Measurements from ENCODE around the gene FARS2. TPM values are rescaled to one million over a fixed set of nuclear protein-coding genes. Genes with fewer than 3 reads are reported as not detected.
A peak's percentile ranks its signal among the peaks of the same experiment; 100 is the strongest.

FARS2 gene
- total and polyA plus RNA-seq, 4 experiments from 2014 or later: 15.6 to 48.4 (median 24.3) TPM

DNA sequence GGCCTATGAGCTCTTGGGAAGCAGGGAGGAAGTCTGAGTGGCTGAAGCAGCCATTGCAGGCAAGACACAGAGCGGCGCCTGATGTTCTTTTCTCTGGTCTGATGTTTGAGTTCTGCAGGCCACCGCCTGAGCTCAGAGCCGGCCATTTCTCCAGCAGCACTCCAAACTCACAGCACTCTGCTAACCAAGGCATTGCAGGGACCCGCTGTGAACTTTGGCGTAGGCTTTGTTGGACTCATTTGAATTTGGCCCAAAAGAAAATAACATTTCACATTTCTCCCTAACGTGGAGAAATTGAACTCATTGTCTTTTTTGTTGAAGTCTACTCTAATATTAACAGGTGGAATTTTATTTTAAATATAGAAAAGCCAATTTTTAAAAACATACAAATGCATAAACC is 336.1 kb downstream of the FARS2 start:
- ChIA-PET POLR2A (ENCODE audit: partially characterized antibody) (interaction anchor here (0.6 kb wide), 1 partner anchor 1814 kb away, joined by 3 read pairs; no protein-coding TSS in a partner anchor), CTCF (ENCODE audit: partially characterized antibody) (no interaction called here)
- Mint-ChIP-seq H3K9me3 (no peaks in the 10 kb centered on the region), H3K4me3 (no peak overlapping the region), H3K27ac (no peak overlapping the region), H3K36me3 (peaks cover 7 to 20% of the 10 kb centered on the region in 2 donors), H3K4me1 (peaks cover 0 to 2% (median 0%) of the 10 kb centered on the region in 4 donors), H3K27me3 (no peaks in the 10 kb centered on the region)
- Histone ChIP-seq H3K36me3 (ENCODE audit: insufficient read depth, low read length) (no peaks in the 10 kb centered on the region), H3K27me3 (ENCODE audit: insufficient read depth, low read length) (no peaks in the 10 kb centered on the region), H3K4me3 (ENCODE audit: low read length in 2 of 2) (no peak overlapping the region), H3K27ac (ENCODE audit: low read depth, low read length) (no peak overlapping the region), H3K9me3 (ENCODE audit: control insufficient read depth in 1 of 2, low read length in 2 of 2) (no peaks in the 10 kb centered on the region), H3K4me1 (ENCODE audit: insufficient read depth, low read length) (no peaks in the 10 kb centered on the region)
- intact Hi-C loops (cut with micrococcal nuclease): no loop called here
- no peak for DNase-seq

DNA sequence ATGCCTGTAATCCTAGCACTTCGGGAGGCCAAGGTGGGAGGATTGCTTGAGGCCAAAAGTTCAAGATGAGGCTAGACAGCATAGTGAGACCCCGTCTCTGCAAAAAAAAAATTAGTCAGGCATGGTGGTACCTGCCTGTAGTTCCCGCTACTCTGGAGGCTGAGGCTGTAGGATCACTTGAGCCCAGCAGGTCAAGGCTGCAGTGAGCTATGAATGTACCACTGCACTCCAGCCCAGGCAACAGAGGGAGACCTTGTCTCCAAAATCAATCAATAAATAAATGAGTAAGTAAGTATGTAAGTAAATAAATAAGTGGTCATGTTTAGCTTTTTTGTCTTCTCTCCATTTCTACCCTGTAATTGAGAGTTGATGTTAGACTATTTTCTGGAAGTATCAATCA is 336.8 kb downstream of the FARS2 start:
- H3K36me3 Mint-ChIP-seq: peaks cover 7 to 20% of the 10 kb centered on the region in 2 donors
- Histone ChIP-seq H3K27me3 (ENCODE audit: insufficient read depth, low read length) (no peaks in the 10 kb centered on the region), H3K4me1 (ENCODE audit: insufficient read depth, low read length) (no peaks in the 10 kb centered on the region), H3K9me3 (ENCODE audit: control insufficient read depth in 1 of 2, low read length in 2 of 2) (no peaks in the 10 kb centered on the region), H3K4me3 (ENCODE audit: low read length in 2 of 2) (no peak overlapping the region), H3K27ac (ENCODE audit: low read depth, low read length) (no peak overlapping the region), H3K36me3 (ENCODE audit: insufficient read depth, low read length) (no peaks in the 10 kb centered on the region)
- CTCF ChIA-PET (ENCODE audit: partially characterized antibody): no interaction called here
- H3K4me1 Mint-ChIP-seq: peaks cover 0 to 2% (median 0%) of the 10 kb centered on the region in 4 donors
- H3K9me3 Mint-ChIP-seq: no peaks in the 10 kb centered on the region
- POLR2A ChIA-PET (ENCODE audit: partially characterized antibody): no interaction called here
- no peak overlapping the region for H3K27ac Mint-ChIP-seq
- no peak overlapping the region for H3K4me3 Mint-ChIP-seq
- intact Hi-C loops (cut with micrococcal nuclease): no loop called here
- no peak for DNase-seq
- H3K27me3 Mint-ChIP-seq: no peaks in the 10 kb centered on the region

DNA sequence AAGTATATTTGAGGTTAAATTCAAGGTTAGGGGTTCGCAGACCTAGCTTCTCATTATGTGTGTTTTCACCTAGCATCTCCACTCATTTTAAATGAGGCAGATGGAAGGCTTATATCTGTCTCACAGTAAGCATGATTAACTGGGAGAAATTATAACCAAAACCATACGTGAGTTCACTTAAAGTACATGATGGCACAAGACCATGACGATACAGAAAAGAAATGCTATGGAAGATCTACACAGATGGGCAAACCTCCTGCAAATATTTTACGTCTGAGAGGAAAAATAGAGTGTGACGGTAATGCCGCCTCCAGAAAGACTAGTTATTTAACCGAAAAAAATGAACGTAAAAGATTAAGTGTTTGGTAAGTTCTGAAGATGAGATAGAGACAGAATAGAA is 337.8 kb downstream of the FARS2 start:
- H3K4me3 ChIP-seq (ENCODE audit: low read length in 2 of 2): no peak overlapping the region
- CTCF ChIA-PET (ENCODE audit: partially characterized antibody): no interaction called here
- H3K9me3 ChIP-seq (ENCODE audit: control insufficient read depth in 1 of 2, low read length in 2 of 2): no peaks in the 10 kb centered on the region
- Mint-ChIP-seq H3K4me3 (no peak overlapping the region), H3K27ac (no peak overlapping the region), H3K4me1 (peaks cover 0 to 2% (median 0%) of the 10 kb centered on the region in 4 donors), H3K9me3 (no peaks in the 10 kb centered on the region), H3K27me3 (no peaks in the 10 kb centered on the region), H3K36me3 (peaks cover 7 to 18% of the 10 kb centered on the region in 2 donors)
- no peaks in the 10 kb centered on the region for H3K27me3 ChIP-seq (ENCODE audit: insufficient read depth, low read length)
- DNase-seq: no peak
- POLR2A ChIA-PET (ENCODE audit: partially characterized antibody): no interaction called here
- H3K27ac ChIP-seq (ENCODE audit: low read depth, low read length): no peak overlapping the region
- no peaks in the 10 kb centered on the region for H3K4me1 ChIP-seq (ENCODE audit: insufficient read depth, low read length)
- intact Hi-C loops (cut with micrococcal nuclease): no loop called here
- H3K36me3 ChIP-seq (ENCODE audit: insufficient read depth, low read length): no peaks in the 10 kb centered on the region

DNA sequence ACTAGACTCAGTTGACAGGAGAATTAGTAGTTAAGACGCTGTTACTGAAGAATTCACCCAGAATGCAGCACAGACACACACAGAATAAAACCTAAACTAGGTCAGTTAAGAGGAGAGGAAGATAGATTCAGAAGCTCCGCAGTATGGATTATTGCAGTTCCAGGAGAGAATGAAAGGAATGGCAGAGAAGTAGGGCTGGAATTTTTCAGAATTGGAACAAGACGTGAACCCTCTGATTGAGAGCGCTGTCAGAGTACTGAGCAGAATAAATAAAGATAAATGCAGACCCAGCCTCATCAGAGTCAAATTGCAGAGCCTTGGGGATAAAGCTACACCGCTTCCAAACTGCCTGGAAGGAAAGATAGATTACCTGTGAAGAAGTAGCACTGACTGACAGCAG is 344.6 kb downstream of the FARS2 start:
- no peaks in the 10 kb centered on the region for H3K27me3 ChIP-seq (ENCODE audit: insufficient read depth, low read length)
- no peak for DNase-seq
- no peaks in the 10 kb centered on the region for H3K27me3 Mint-ChIP-seq
- no peaks in the 10 kb centered on the region for H3K9me3 ChIP-seq (ENCODE audit: control insufficient read depth in 1 of 2, low read length in 2 of 2)
- no peak overlapping the region for H3K4me3 ChIP-seq (ENCODE audit: low read length in 2 of 2)
- ChIA-PET CTCF (ENCODE audit: partially characterized antibody) (no interaction called here), POLR2A (ENCODE audit: partially characterized antibody) (no interaction called here)
- H3K36me3 Mint-ChIP-seq: peaks cover 2 to 16% of the 10 kb centered on the region in 2 donors
- no peak overlapping the region for H3K27ac Mint-ChIP-seq
- intact Hi-C loops (cut with micrococcal nuclease): no loop called here
- H3K9me3 Mint-ChIP-seq: no peaks in the 10 kb centered on the region
- peak overlapping the region in 1 of 8 donors; percentile 50 for H3K4me3 Mint-ChIP-seq
- H3K4me1 Mint-ChIP-seq: peaks cover 0 to 10% (median under 1%) of the 10 kb centered on the region in 4 donors
- no peaks in the 10 kb centered on the region for H3K4me1 ChIP-seq (ENCODE audit: insufficient read depth, low read length)
- no peak overlapping the region for H3K27ac ChIP-seq (ENCODE audit: low read depth, low read length)
- no peaks in the 10 kb centered on the region for H3K36me3 ChIP-seq (ENCODE audit: insufficient read depth, low read length)

DNA sequence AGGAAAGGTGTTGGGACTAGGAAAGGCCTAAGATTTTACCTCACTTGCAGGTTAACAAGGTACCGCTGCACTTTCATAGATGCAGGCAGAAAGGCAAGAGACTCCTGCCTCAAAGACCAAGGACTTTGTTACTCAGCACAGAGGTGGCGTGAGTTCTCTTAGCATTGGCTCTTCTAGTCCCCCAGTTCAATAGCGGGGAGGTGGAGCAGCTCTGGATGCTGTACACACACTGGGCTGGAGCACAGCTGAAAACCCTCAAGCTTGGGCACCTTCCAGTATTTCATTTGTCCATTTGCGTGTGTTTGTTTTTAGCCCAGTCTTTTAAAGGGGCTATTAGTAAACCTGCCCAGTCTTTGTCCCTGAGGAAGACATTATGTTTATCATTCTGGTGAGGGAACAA is 345.2 kb downstream of the FARS2 start:
- Histone ChIP-seq H3K9me3 (ENCODE audit: control insufficient read depth in 1 of 2, low read length in 2 of 2) (no peaks in the 10 kb centered on the region), H3K4me1 (ENCODE audit: insufficient read depth, low read length) (no peaks in the 10 kb centered on the region), H3K36me3 (ENCODE audit: insufficient read depth, low read length) (no peaks in the 10 kb centered on the region), H3K4me3 (ENCODE audit: low read length in 2 of 2) (no peak overlapping the region), H3K27ac (ENCODE audit: low read depth, low read length) (no peak overlapping the region), H3K27me3 (ENCODE audit: insufficient read depth, low read length) (no peaks in the 10 kb centered on the region)
- peaks cover 2 to 15% of the 10 kb centered on the region in 2 donors for H3K36me3 Mint-ChIP-seq
- peak overlapping the region in 2 of 7 donors; percentile 19 to 24 for H3K27ac Mint-ChIP-seq
- intact Hi-C loops (cut with micrococcal nuclease): no loop called here
- H3K4me3 Mint-ChIP-seq: no peak overlapping the region
- H3K27me3 Mint-ChIP-seq: no peaks in the 10 kb centered on the region
- POLR2A ChIA-PET (ENCODE audit: partially characterized antibody): no interaction called here
- CTCF ChIA-PET (ENCODE audit: partially characterized antibody): no interaction called here
- no peaks in the 10 kb centered on the region for H3K9me3 Mint-ChIP-seq
- H3K4me1 Mint-ChIP-seq: peaks cover 0 to 11% (median under 1%) of the 10 kb centered on the region in 4 donors
- DNase-seq: no peak

DNA sequence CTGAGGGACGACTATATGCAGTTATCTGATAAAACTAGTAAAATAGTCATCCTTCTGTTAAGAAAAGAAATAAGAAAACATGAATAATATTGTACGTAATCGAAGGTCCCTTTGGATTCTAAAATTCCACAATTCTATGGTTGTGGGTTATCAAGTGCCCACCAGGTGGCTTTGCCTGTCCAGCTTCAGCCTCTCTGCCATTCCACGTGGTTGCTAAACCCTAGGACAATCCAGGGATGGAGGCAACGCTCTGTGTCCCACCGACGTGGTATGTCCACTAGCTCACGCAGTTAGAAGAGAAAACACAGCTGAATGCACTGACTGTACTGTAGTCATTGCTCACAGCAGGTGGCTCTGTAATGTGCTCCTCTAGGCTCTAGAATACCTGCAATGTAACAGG is 349.3 kb downstream of the FARS2 start:
- DNase-seq: no peak
- no peak overlapping the region for H3K4me3 Mint-ChIP-seq
- no peak overlapping the region for H3K27ac Mint-ChIP-seq
- H3K9me3 Mint-ChIP-seq: no peaks in the 10 kb centered on the region
- ChIA-PET CTCF (ENCODE audit: partially characterized antibody) (no interaction called here), POLR2A (ENCODE audit: partially characterized antibody) (no interaction called here)
- H3K27me3 Mint-ChIP-seq: no peaks in the 10 kb centered on the region
- H3K4me1 Mint-ChIP-seq: peaks cover 0 to 11% (median 1%) of the 10 kb centered on the region in 4 donors
- Histone ChIP-seq H3K4me3 (ENCODE audit: low read length in 2 of 2) (no peak overlapping the region), H3K27me3 (ENCODE audit: insufficient read depth, low read length) (no peaks in the 10 kb centered on the region), H3K27ac (ENCODE audit: low read depth, low read length) (no peak overlapping the region), H3K36me3 (ENCODE audit: insufficient read depth, low read length) (no peaks in the 10 kb centered on the region), H3K9me3 (ENCODE audit: control insufficient read depth in 1 of 2, low read length in 2 of 2) (no peaks in the 10 kb centered on the region), H3K4me1 (ENCODE audit: insufficient read depth, low read length) (no peaks in the 10 kb centered on the region)
- H3K36me3 Mint-ChIP-seq: peaks cover 7 to 33% of the 10 kb centered on the region in 2 donors
- intact Hi-C loops (cut with micrococcal nuclease): no loop called here

DNA sequence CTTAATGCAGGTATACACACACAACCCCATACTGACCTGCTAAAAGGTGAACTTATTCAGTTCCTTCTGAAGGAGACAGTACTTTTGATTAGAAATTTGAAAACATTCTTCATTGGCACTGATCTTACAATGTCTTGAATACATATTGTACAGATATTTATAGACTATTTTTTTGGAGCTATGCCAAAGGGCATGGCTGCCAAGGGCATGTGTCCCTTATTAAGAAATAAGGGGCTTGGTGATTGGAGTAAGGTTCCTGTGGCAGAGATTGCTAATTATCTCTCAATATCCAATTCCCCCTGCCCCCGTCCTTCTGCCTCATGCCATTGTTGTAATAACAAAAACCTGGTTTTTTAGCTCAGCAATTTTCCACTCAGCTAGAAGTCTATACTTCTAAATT is 355.9 kb downstream of the FARS2 start:
- ChIA-PET CTCF (ENCODE audit: partially characterized antibody) (no interaction called here), POLR2A (ENCODE audit: partially characterized antibody) (no interaction called here)
- Mint-ChIP-seq H3K4me3 (no peak overlapping the region), H3K4me1 (peaks cover 15 to 28% (median 20%) of the 10 kb centered on the region in 4 donors), H3K9me3 (peaks cover 0 to 1% (median 0%) of the 10 kb centered on the region in 8 donors), H3K27ac (no peak overlapping the region), H3K27me3 (no peaks in the 10 kb centered on the region), H3K36me3 (peaks cover 8 to 41% of the 10 kb centered on the region in 2 donors)
- no peak overlapping the region for H3K4me3 ChIP-seq (ENCODE audit: low read length in 2 of 2)
- H3K27ac ChIP-seq (ENCODE audit: low read depth, low read length): no peak overlapping the region
- H3K9me3 ChIP-seq (ENCODE audit: control insufficient read depth in 1 of 2, low read length in 2 of 2): no peaks in the 10 kb centered on the region
- intact Hi-C loops (cut with micrococcal nuclease): no loop called here
- no peak for DNase-seq
- H3K4me1 ChIP-seq (ENCODE audit: insufficient read depth, low read length): peaks cover 13% of the 10 kb centered on the region
- no peaks in the 10 kb centered on the region for H3K27me3 ChIP-seq (ENCODE audit: insufficient read depth, low read length)
- H3K36me3 ChIP-seq (ENCODE audit: insufficient read depth, low read length): no peaks in the 10 kb centered on the region

DNA sequence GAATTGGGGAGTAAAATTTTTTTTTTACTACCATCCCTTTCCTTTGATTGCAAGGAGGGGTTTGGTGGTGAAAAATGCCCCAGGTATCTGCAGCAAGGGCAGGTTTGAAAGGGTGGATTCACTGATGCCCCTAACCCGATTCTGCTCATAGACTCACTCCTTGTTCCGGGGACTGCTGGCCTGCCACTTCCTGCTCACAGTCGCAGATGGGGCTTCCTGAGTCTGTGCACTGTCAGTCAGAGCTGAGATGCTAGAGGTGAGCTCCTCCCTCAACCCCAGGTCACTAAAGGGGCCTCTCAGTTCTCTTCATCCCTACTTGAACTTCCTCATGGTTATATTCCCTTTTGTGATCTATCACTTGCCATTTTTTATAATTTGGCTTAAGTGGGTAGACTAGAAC is 357.9 kb downstream of the FARS2 start:
- CTCF ChIA-PET (ENCODE audit: partially characterized antibody): no interaction called here
- H3K9me3 ChIP-seq (ENCODE audit: control insufficient read depth in 1 of 2, low read length in 2 of 2): no peaks in the 10 kb centered on the region
- no peaks in the 10 kb centered on the region for H3K27me3 Mint-ChIP-seq
- peaks cover 5 to 37% of the 10 kb centered on the region in 2 donors for H3K36me3 Mint-ChIP-seq
- H3K4me1 Mint-ChIP-seq: peaks cover 18 to 29% (median 25%) of the 10 kb centered on the region in 4 donors
- peaks cover 0 to 2% (median 0%) of the 10 kb centered on the region in 8 donors for H3K9me3 Mint-ChIP-seq
- intact Hi-C loops (cut with micrococcal nuclease): no loop called here
- H3K27ac Mint-ChIP-seq: peak overlapping the region in 5 of 7 donors; percentile 59 to 84 (median 65)
- H3K4me3 Mint-ChIP-seq: peak overlapping the region; percentile 4 to 71 (median 50)
- H3K4me1 ChIP-seq (ENCODE audit: insufficient read depth, low read length): peaks cover 13% of the 10 kb centered on the region
- no peak overlapping the region for H3K27ac ChIP-seq (ENCODE audit: low read depth, low read length)
- peak in 4 of 5 donors; percentile 14 to 40 (median 16) for DNase-seq
- H3K27me3 ChIP-seq (ENCODE audit: insufficient read depth, low read length): no peaks in the 10 kb centered on the region
- POLR2A ChIA-PET (ENCODE audit: partially characterized antibody): interaction anchor here (1.0 to 1.2 kb wide), 2 partner anchors 14 to 214 kb away, joined by 3 read pairs; no protein-coding TSS in a partner anchor
- no peak overlapping the region for H3K4me3 ChIP-seq (ENCODE audit: low read length in 2 of 2)
- no peaks in the 10 kb centered on the region for H3K36me3 ChIP-seq (ENCODE audit: insufficient read depth, low read length)
